Calu3 (cell line): ENCODE results near the gene NT5DC4. TPM values are rescaled to one million over a fixed set of nuclear protein-coding genes. Genes with fewer than 3 reads are reported as not detected.

Source experiments
- BruUV-seq: library from RNA; stranded (reverse); fragments of 400-500 nt; replicated peaks from 2 replicates; lab custom pipeline; 2021; lab: Mats Ljungman, UMichigan
- CTCF ChIA-PET: fragments of 300-600 bp; sonication (Branson Sonifier 250); formaldehyde crosslinking; loops from one replicate; lab custom pipeline; 2022; ENCODE audit warnings: antibody characterized with exemption; lab: Charles Lee
- DNase-seq: peaks from one replicate; pipeline ENCODE4 v3.0.0; 2022
- H3K27ac Mint-ChIP-seq: one replicate; pipeline ENCODE4 v1.8.0; 2022; ENCODE audit warnings: mixed read lengths; ENCODE audit not compliant: unreplicated experiment
- H3K27me3 Mint-ChIP-seq: one replicate; pipeline ENCODE4 v1.8.0; 2022; ENCODE audit warnings: mixed read lengths; ENCODE audit not compliant: unreplicated experiment
- H3K36me3 Mint-ChIP-seq: one replicate; pipeline ENCODE4 v1.8.0; 2022; ENCODE audit warnings: mild to moderate bottlenecking, moderate library complexity, mixed read lengths; ENCODE audit not compliant: insufficient read depth, unreplicated experiment
- H3K4me1 Mint-ChIP-seq: one replicate; pipeline ENCODE4 v1.8.0; 2022; ENCODE audit warnings: mild to moderate bottlenecking, low read depth, mixed read lengths; ENCODE audit not compliant: unreplicated experiment
- H3K4me3 Mint-ChIP-seq: one replicate; pipeline ENCODE4 v1.8.0; 2022; ENCODE audit warnings: mild to moderate bottlenecking, low read depth, moderate library complexity, mixed read lengths; ENCODE audit not compliant: unreplicated experiment
- H3K9me3 Mint-ChIP-seq: one replicate; pipeline ENCODE4 v1.8.0; 2022; ENCODE audit warnings: low read depth, mixed read lengths; ENCODE audit not compliant: unreplicated experiment
- CTCF ChIP-seq: fragments of 200-600 bp; IDR thresholded peaks from one replicate; pipeline ENCODE4 v1.8.0; 2022; ENCODE audit warnings: antibody characterized with exemption; ENCODE audit not compliant: unreplicated experiment
- intact Hi-C: fragments of 100-400 bp; cut with micrococcal nuclease; formaldehyde crosslinking; loops from one replicate; pipeline ENCODE4 v1.10.0; 2022; ENCODE audit not compliant: unreplicated experiment
- total RNA-seq: library from RNA; stranded (reverse); gene quantifications from 2 replicates; pipeline ENCODE4 v1.2.3, GENCODE V29; 2022

The NT5DC4 gene
- total RNA-seq, 1 experiment from 2014 or later: 10.1 TPM

GRCh38 chr2:112774536-112775285 is 53.9 kb downstream of the NT5DC4 start:
- no peak overlapping the region for H3K4me3 Mint-ChIP-seq
- no peaks in the 10 kb centered on the region for H3K9me3 Mint-ChIP-seq
- TF ChIP-seq CTCF: no peak
- BruUV-seq: no TSS peak
- H3K4me1 Mint-ChIP-seq: peaks cover 14% of the 10 kb centered on the region
- CTCF ChIA-PET: no interaction called here
- intact Hi-C loops: no loop called here
- no peaks in the 10 kb centered on the region for H3K27me3 Mint-ChIP-seq
- H3K36me3 Mint-ChIP-seq: peaks cover 49% of the 10 kb centered on the region
- no peak for DNase-seq
- H3K27ac Mint-ChIP-seq: peak overlapping the region; percentile 63

GRCh38 chr2:112776113-112776512 is 55.3 kb downstream of the NT5DC4 start:
- no peak for DNase-seq
- Mint-ChIP-seq H3K4me1 (peaks cover 14% of the 10 kb centered on the region), H3K9me3 (no peaks in the 10 kb centered on the region), H3K36me3 (peaks cover 49% of the 10 kb centered on the region), H3K27ac (no peak overlapping the region), H3K4me3 (no peak overlapping the region), H3K27me3 (no peaks in the 10 kb centered on the region)
- TF ChIP-seq CTCF: no peak
- BruUV-seq: no TSS peak
- intact Hi-C loops: no loop called here
- CTCF ChIA-PET: no interaction called here

GRCh38 chr2:112777036-112777435 is 56.2 kb downstream of the NT5DC4 start:
- H3K9me3 Mint-ChIP-seq: no peaks in the 10 kb centered on the region
- H3K4me1 Mint-ChIP-seq: peaks cover 21% of the 10 kb centered on the region
- peak overlapping the region; percentile 8 for H3K27ac Mint-ChIP-seq
- H3K27me3 Mint-ChIP-seq: no peaks in the 10 kb centered on the region
- H3K36me3 Mint-ChIP-seq: peaks cover 57% of the 10 kb centered on the region
- BruUV-seq: no TSS peak
- H3K4me3 Mint-ChIP-seq: peak overlapping the region; percentile 3
- DNase-seq: no peak
- CTCF ChIA-PET: no interaction called here
- intact Hi-C loops: no loop called here
- no peak for TF ChIP-seq CTCF

GRCh38 chr2:112779598-112779997 is 58.8 kb downstream of the NT5DC4 start:
- Mint-ChIP-seq H3K9me3 (no peaks in the 10 kb centered on the region), H3K4me3 (no peak overlapping the region), H3K36me3 (peaks cover 71% of the 10 kb centered on the region), H3K4me1 (peaks cover 42% of the 10 kb centered on the region), H3K27ac (no peak overlapping the region), H3K27me3 (no peaks in the 10 kb centered on the region)
- DNase-seq: no peak
- CTCF ChIA-PET: no interaction called here
- no peak for TF ChIP-seq CTCF
- BruUV-seq: no TSS peak
- intact Hi-C loops: no loop called here
